Adrenal gland (tissue), 12 donors: ENCODE measurements around the gene TMEM132A. TPM values are rescaled to one million over a fixed set of nuclear protein-coding genes. Genes with fewer than 3 reads are reported as not detected.

ENCODE experiments used
- DNase-seq, 7 donors: peaks; one replicate each; pipeline ENCODE4 v3.0.0-alpha.2; 2019 to 2020
- H3K27ac ChIP-seq, 5 donors: fragments of 200-600 bp; sonication (generic) in 4 of 5; 1 replicate in 3 of 5; 2 replicates in 2 of 5; pipeline versions ENCODE4 v1.5.1 to v1.8.0; 2016 to 2020; ENCODE audit warnings: mild to moderate bottlenecking in 1 of 5
- H3K27me3 ChIP-seq: fragments of 200-600 bp; 2 replicates; pipeline ENCODE4 v1.8.0; 2021
- H3K36me3 ChIP-seq, 2 donors: fragments of 200-600 bp; replicated peaks in 1 of 2; 1 replicate in 1 of 2; 2 replicates in 1 of 2; pipeline versions ENCODE4 v1.5.1 to v1.8.0; 2018 to 2022
- H3K4me1 ChIP-seq, 2 donors: fragments of 200-600 bp; replicated peaks in 1 of 2; 1 replicate in 1 of 2; 2 replicates in 1 of 2; pipeline versions ENCODE4 v1.5.1 to v1.8.0; 2018 to 2021
- H3K4me3 ChIP-seq, 4 donors: fragments of 200-600 bp; sonication (generic) in 3 of 4; one replicate each; pipeline ENCODE4 v1.5.1; 2016 to 2018
- H3K9me3 ChIP-seq, 3 donors: fragments of 200-600 bp; sonication (generic) in 1 of 3; replicated peaks in 1 of 3; 1 replicate in 2 of 3; 2 replicates in 1 of 3; pipeline versions ENCODE4 v1.5.1 to v1.8.0; 2016 to 2021
- POLR2A ChIP-seq, 2 donors: fragments of 450-650 bp; IDR thresholded peaks; one replicate each; pipeline ENCODE4 v1.6.1; 2017; ENCODE audit warnings: antibody characterized with exemption in 2 of 2, mild to moderate bottlenecking in 2 of 2, moderate library complexity in 1 of 2
- WGBS, 4 donors: extraction: QIAGEN DNeasy Blood & Tissue Kit in 2 of 4; methylation state at CpG; one replicate each; pipeline versions ENCODE4 v1.1.5 to v1.1.7; 2013 to 2017; 5-methylcytosine and 5-hydroxymethylcytosine counted together
- intact Hi-C, 2 donors: fragments of 100-400 bp; cut with DNase I; formaldehyde crosslinking; loops; one replicate each; pipeline versions ENCODE4 v1.14.1 to v1.15.0; 2022 to 2023
- polyA plus RNA-seq, 3 donors: library from polyadenylated mRNA; stranded (reverse); fragments of 200-250 nt in 2 of 3; fragments of 350-450 nt in 1 of 3; fragmentation: Illumina TruSeq in 1 of 3; extraction: RNeasy Lipid Tissue Mini Kit (QIAGEN cat#74804) in 1 of 3; gene quantifications; one replicate each; pipeline ENCODE4 v1.2.3, GENCODE V29; 2013 to 2014
- total RNA-seq, 9 donors: library from RNA; depleted of rRNA in 4 of 9; stranded (reverse); fragments of >200 nt in 4 of 9; fragments of 120-200 nt in 1 of 9; fragmentation: NEBNext Ultra II Directional in 1 of 9; extraction: Animal tissue kit (Norgen Biotek cat#: 25700) in 1 of 9; gene quantifications; one replicate each; pipeline versions ENCODE4 v1.1.0 to v1.2.4, GENCODE V29; 2013 to 2023
- TF ChIP-seq, protein P1 (sequence below), 6 experiments: fragments of 450-650 bp in 4 of 6; fragments of 200-600 bp in 2 of 6; sonication (generic) in 1 of 6; IDR thresholded peaks; 1 replicate in 5 of 6; 2 replicates in 1 of 6; pipeline versions ENCODE4 v1.5.1 to v1.8.0; 2016 to 2021; ENCODE audit warnings: antibody characterized with exemption in 6 of 6, mild to moderate bottlenecking in 2 of 6, moderate library complexity in 1 of 6
- donor health status: healthy with polysubstance abuse.
- donor health status: Bipolar disorder and iron deficiency.
- donor health status: DM: yes; HTN: yes; CAD: no.
- donor health status: DM: no; HTN: no; CAD: no.
- donor health status: DM: no; HTN: no; CAD: no.
- donor health status: DM: yes; HTN: yes; CAD: no.

Gene TMEM132A
- total and polyA plus RNA-seq, 12 donors = 3.4 to 66.1 (median 38.8) TPM

DNA sequence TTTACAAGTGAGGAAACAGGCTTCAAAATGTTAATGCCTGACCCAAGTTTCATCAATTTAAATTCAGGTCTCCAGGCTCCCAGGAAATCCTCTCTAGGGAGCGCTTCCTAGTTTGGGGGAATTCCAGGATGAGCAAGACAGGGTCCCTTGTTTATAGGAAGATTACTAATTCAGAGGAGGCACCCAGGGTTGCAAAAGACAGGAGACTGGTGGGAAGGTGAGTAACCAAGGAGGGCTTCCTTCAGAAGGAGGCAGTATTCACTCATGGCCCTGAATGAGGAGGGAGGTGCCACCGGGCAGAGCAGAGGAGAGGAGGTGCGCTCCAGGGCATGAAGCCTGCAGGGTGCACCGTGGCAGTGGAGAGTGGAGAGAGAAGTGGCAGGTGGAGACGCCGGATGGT is 1.6 kb downstream of the TMEM132A start:
- no peaks in the 10 kb centered on the region for H3K9me3 ChIP-seq
- 77 to 82% (median 81%) methylated on average over 6 of the region's 6 CpGs for WGBS, 4 donors
- DNase-seq = no peak
- H3K4me3 ChIP-seq = no peak overlapping the region
- intact Hi-C loops = no loop called here
- peaks cover 0 to 22% of the 10 kb centered on the region in 2 donors for H3K36me3 ChIP-seq
- H3K27ac ChIP-seq = no peak overlapping the region
- TF ChIP-seq, protein P1, sequence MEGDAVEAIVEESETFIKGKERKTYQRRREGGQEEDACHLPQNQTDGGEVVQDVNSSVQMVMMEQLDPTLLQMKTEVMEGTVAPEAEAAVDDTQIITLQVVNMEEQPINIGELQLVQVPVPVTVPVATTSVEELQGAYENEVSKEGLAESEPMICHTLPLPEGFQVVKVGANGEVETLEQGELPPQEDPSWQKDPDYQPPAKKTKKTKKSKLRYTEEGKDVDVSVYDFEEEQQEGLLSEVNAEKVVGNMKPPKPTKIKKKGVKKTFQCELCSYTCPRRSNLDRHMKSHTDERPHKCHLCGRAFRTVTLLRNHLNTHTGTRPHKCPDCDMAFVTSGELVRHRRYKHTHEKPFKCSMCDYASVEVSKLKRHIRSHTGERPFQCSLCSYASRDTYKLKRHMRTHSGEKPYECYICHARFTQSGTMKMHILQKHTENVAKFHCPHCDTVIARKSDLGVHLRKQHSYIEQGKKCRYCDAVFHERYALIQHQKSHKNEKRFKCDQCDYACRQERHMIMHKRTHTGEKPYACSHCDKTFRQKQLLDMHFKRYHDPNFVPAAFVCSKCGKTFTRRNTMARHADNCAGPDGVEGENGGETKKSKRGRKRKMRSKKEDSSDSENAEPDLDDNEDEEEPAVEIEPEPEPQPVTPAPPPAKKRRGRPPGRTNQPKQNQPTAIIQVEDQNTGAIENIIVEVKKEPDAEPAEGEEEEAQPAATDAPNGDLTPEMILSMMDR (IDR thresholded peaks at IDR 0.05) = no peak
- no peak for TF ChIP-seq POLR2A (IDR thresholded peaks at IDR 0.05)
- no peaks in the 10 kb centered on the region for H3K27me3 ChIP-seq
- peaks cover 15 to 18% of the 10 kb centered on the region in 2 donors for H3K4me1 ChIP-seq

DNA sequence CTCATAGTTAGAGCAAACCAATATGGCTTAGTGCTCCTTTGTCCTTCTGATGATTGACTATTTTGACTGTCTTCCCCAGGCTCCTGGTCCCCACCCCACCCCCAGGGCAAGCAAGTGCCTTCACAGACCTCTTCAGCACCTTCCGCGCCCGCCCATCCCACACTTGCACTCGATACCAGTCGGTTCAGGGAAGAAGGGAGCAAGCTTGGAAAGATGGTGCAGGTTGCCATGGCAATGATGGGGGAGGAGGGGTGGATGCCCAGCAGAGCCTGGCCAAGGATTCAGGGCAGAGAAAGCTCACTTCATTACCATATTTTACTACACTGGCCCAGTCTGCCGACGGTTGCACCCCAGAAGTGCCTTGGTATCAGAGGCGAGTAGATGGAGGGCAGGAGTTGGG is 2.2 kb downstream of the TMEM132A start:
- Histone ChIP-seq H3K36me3 (peaks cover 0 to 16% of the 10 kb centered on the region in 2 donors), H3K4me1 (peaks cover 15 to 18% of the 10 kb centered on the region in 2 donors), H3K9me3 (no peaks in the 10 kb centered on the region), H3K27ac (no peak overlapping the region), H3K4me3 (no peak overlapping the region), H3K27me3 (no peaks in the 10 kb centered on the region)
- TF ChIP-seq POLR2A (IDR thresholded peaks at IDR 0.05) = no peak
- TF ChIP-seq, protein P1 (IDR thresholded peaks at IDR 0.05) = no peak
- intact Hi-C loops = no loop called here
- WGBS, 4 donors = 93 to 97% (median 95%) methylated on average over 8 of the region's 8 CpGs
- no peak for DNase-seq

DNA sequence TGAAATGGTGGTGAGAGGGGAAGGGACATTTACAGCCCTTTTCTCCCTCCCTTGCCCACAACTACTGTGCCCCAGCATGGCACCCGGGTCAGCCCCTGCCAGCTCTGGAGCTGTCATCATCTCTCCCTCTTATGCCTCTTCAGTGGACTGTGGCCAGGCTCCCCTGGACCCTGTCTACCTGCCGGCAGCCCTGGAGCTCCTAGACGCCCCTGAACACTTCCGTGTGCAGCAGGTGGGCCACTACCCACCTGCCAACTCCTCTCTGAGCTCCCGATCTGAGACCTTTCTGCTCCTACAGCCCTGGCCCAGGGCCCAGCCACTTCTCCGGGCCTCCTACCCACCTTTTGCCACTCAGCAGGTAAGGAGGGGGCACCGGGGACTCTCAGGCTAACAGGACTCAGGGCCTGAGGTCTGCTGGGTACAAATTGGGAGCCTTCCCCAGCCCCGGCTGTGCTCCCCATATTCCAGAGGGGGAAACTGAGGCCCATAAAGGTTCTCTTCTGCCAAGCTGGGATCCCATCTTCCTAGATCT is 2.9 kb downstream of the TMEM132A start:
- peaks cover 0 to 10% of the 10 kb centered on the region in 2 donors for H3K36me3 ChIP-seq
- H3K9me3 ChIP-seq = no peaks in the 10 kb centered on the region
- H3K4me1 ChIP-seq = peaks cover 15 to 18% of the 10 kb centered on the region in 2 donors
- TF ChIP-seq, protein P1 (IDR thresholded peaks at IDR 0.05) = no peak
- no peak for TF ChIP-seq POLR2A (IDR thresholded peaks at IDR 0.05)
- intact Hi-C loops = no loop called here
- H3K27ac ChIP-seq = no peak overlapping the region
- 80 to 94% (median 91%) methylated on average over 6 to 8 of the region's 8 CpGs for WGBS, 4 donors
- DNase-seq = no peak
- H3K4me3 ChIP-seq = no peak overlapping the region
- H3K27me3 ChIP-seq = no peaks in the 10 kb centered on the region

DNA sequence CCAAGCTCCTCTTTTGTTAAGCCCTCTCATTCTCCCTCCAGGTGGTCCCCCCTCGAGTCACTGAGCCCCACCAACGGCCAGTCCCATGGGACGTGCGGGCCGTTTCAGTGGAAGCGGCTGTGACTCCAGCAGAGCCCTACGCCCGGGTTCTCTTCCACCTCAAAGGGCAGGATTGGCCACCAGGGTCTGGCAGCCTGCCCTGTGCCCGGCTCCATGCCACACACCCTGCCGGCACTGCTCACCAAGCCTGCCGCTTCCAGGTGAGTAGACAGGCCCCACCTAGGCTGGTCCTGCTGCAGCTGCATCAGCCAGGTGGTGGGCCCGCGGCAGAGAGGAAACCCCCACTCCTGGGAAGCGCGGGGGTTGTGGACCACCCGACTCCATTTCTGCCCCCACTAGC is 3.3 kb downstream of the TMEM132A start:
- H3K9me3 ChIP-seq = no peaks in the 10 kb centered on the region
- H3K4me1 ChIP-seq = peaks cover 15 to 18% of the 10 kb centered on the region in 2 donors
- 89 to 99% (median 89%) methylated on average over 13 to 16 of the region's 16 CpGs for WGBS, 4 donors
- DNase-seq = no peak
- H3K27me3 ChIP-seq = no peaks in the 10 kb centered on the region
- no peak overlapping the region for H3K27ac ChIP-seq
- intact Hi-C loops = no loop called here
- TF ChIP-seq, protein P1 (IDR thresholded peaks at IDR 0.05) = no peak
- peaks cover 0 to 5% of the 10 kb centered on the region in 2 donors for H3K36me3 ChIP-seq
- no peak overlapping the region for H3K4me3 ChIP-seq
